Stomach (tissue), 4 donors: Measurements from ENCODE around the gene BEND2.

Experiments used
- EP300 ChIP-seq: sonication (generic); formaldehyde crosslinking; IDR thresholded peaks from one replicate; pipeline ENCODE4 v1.6.1; 2017; ENCODE audit warnings: antibody characterized with exemption
- POLR2A ChIP-seq, 4 donors: fragments of 450-650 bp; IDR thresholded peaks; one replicate each; pipeline ENCODE4 v1.6.1; 2016; ENCODE audit warnings: antibody characterized with exemption in 4 of 4, control low read depth in 2 of 4, mild to moderate bottlenecking in 1 of 4, moderate library complexity in 1 of 4
- TF ChIP-seq, protein P1 (sequence below), 7 experiments: fragments of 450-650 bp in 4 of 7; fragments of 200-600 bp in 3 of 7; sonication (generic) in 3 of 7; IDR thresholded peaks; one replicate each; pipeline ENCODE4 v1.5.1; 2016 to 2019; ENCODE audit warnings: antibody characterized with exemption in 7 of 7, control low read depth in 2 of 7, mild to moderate bottlenecking in 1 of 7

DNA sequence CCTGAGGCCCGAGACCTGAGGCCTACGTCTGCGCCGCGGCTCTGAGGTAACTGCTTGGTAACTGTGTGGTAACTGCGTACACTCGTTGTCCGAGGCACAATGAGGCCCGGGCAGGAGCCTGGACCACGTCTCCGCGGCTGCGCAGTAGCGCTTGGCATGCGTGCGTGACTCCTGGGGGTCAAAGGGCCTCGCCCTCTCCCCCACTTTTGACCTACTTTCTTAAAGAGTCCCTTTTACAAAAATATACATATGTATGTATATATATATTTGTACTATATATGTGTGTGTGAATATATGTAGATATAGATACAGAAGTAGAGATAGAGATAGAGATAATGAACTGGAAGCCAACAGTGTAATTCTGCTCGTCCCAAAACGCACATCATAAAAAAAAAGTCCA is at the start of gene BEND2:
- TF ChIP-seq, protein P1, sequence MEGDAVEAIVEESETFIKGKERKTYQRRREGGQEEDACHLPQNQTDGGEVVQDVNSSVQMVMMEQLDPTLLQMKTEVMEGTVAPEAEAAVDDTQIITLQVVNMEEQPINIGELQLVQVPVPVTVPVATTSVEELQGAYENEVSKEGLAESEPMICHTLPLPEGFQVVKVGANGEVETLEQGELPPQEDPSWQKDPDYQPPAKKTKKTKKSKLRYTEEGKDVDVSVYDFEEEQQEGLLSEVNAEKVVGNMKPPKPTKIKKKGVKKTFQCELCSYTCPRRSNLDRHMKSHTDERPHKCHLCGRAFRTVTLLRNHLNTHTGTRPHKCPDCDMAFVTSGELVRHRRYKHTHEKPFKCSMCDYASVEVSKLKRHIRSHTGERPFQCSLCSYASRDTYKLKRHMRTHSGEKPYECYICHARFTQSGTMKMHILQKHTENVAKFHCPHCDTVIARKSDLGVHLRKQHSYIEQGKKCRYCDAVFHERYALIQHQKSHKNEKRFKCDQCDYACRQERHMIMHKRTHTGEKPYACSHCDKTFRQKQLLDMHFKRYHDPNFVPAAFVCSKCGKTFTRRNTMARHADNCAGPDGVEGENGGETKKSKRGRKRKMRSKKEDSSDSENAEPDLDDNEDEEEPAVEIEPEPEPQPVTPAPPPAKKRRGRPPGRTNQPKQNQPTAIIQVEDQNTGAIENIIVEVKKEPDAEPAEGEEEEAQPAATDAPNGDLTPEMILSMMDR (IDR thresholded peaks at IDR 0.05): no peak
- TF ChIP-seq EP300 (no peak), POLR2A (IDR thresholded peaks at IDR 0.05) (no peak)
